Measurements from ENCODE around the gene NUMB. TPM values are rescaled to one million over a fixed set of nuclear protein-coding genes. Genes with fewer than 3 reads are reported as not detected.

Gene NUMB
- total RNA-seq, 2 donors from 2014 or later = 43.8 to 45.2 TPM

DNA sequence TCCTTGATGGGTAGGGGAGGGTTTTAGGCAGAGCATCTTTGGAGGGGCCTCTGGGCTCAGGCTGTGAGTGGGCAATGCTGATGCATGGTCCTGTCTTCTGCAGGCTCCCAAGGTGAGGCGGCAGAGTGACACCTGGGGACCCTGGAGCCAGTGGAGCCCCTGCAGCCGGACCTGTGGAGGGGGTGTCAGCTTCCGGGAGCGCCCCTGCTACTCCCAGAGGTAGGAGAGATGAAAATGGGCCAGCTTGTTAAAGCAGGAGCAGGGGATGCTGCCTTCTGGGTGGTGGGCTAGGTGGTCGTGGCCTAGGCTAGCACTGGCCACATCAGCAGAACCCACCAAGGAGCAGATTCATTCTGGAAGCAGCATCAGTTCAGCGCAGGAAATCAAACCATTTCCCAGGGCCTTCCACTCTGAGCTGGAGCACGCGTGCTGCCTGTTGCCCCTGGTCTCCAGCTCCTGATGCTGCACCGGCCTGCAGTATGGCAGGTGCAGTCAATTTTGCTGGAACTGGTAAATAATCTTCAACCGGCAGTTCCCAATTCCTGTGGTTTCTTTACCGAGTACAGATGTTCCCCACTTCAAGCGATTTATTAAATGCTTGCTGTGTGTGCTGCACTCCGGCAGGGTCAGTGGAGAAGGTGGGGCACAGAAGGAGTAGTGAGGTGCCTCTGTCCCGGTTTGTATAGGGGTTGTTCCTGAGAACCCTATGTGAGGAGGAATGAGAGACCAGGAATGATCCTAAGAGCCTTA lies 213.6 kb downstream of the NUMB start:
- Histone ChIP-seq H3K27me3 (no peaks in the 10 kb centered on the region), H3K4me3 (no peak overlapping the region), H3K4me1 (peaks cover 12% of the 10 kb centered on the region), H3K9me3 (no peaks in the 10 kb centered on the region), H3K27ac (no peak overlapping the region), H3K36me3 (replicated peaks in 1 of 2; ENCODE audit: insufficient read depth in 1 of 2, low read depth in 2 of 2) (no peaks in the 10 kb centered on the region)
- no peak for TF ChIP-seq POLR2A (IDR thresholded peaks at IDR 0.05)
- TF ChIP-seq, protein P1, sequence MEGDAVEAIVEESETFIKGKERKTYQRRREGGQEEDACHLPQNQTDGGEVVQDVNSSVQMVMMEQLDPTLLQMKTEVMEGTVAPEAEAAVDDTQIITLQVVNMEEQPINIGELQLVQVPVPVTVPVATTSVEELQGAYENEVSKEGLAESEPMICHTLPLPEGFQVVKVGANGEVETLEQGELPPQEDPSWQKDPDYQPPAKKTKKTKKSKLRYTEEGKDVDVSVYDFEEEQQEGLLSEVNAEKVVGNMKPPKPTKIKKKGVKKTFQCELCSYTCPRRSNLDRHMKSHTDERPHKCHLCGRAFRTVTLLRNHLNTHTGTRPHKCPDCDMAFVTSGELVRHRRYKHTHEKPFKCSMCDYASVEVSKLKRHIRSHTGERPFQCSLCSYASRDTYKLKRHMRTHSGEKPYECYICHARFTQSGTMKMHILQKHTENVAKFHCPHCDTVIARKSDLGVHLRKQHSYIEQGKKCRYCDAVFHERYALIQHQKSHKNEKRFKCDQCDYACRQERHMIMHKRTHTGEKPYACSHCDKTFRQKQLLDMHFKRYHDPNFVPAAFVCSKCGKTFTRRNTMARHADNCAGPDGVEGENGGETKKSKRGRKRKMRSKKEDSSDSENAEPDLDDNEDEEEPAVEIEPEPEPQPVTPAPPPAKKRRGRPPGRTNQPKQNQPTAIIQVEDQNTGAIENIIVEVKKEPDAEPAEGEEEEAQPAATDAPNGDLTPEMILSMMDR (IDR thresholded peaks at IDR 0.05) = no peak
- DNase-seq = no peak
- WGBS, 2 donors = 80 to 83% methylated on average over 6 to 14 of the region's 14 CpGs
- ATAC-seq = no peak
- intact Hi-C loops (cut with DNase I) = no loop called here

- ATAC-seq = no peak
- Histone ChIP-seq H3K27me3 (no peaks in the 10 kb centered on the region), H3K9me3 (no peaks in the 10 kb centered on the region), H3K36me3 (replicated peaks in 1 of 2; ENCODE audit: insufficient read depth in 1 of 2, low read depth in 2 of 2) (no peaks in the 10 kb centered on the region), H3K27ac (no peak overlapping the region), H3K4me1 (peaks cover 21% of the 10 kb centered on the region), H3K4me3 (no peak overlapping the region)
- intact Hi-C loops (cut with DNase I) = no loop called here
- TF ChIP-seq POLR2A (IDR thresholded peaks at IDR 0.05) = no peak
- TF ChIP-seq, protein P1 (IDR thresholded peaks at IDR 0.05) = no peak
- no peak for DNase-seq
- WGBS, 2 donors = 90 to 94% methylated on average over 2 of the region's 2 CpGs
Observed at GRCh38 chr14:73243748-73244147, 214.6 kb downstream of the NUMB start.

GRCh38 chr14:73243341-73243740 lies 215.0 kb downstream of the NUMB start:
- peaks cover 25% of the 10 kb centered on the region for H3K4me1 ChIP-seq
- intact Hi-C loops (cut with DNase I) = no loop called here
- peaks cover 0 to 3% of the 10 kb centered on the region in 2 donors for H3K27me3 ChIP-seq
- DNase-seq (no peak), ATAC-seq (no peak)
- TF ChIP-seq POLR2A (IDR thresholded peaks at IDR 0.05) = no peak
- TF ChIP-seq, protein P1 (IDR thresholded peaks at IDR 0.05) = no peak
- no peak overlapping the region for H3K4me3 ChIP-seq
- no peak overlapping the region for H3K27ac ChIP-seq
- no peaks in the 10 kb centered on the region for H3K36me3 ChIP-seq (replicated peaks in 1 of 2; ENCODE audit: insufficient read depth in 1 of 2, low read depth in 2 of 2)
- 47 to 59% methylated on average over 3 of the region's 3 CpGs for WGBS, 2 donors
- no peaks in the 10 kb centered on the region for H3K9me3 ChIP-seq

DNA sequence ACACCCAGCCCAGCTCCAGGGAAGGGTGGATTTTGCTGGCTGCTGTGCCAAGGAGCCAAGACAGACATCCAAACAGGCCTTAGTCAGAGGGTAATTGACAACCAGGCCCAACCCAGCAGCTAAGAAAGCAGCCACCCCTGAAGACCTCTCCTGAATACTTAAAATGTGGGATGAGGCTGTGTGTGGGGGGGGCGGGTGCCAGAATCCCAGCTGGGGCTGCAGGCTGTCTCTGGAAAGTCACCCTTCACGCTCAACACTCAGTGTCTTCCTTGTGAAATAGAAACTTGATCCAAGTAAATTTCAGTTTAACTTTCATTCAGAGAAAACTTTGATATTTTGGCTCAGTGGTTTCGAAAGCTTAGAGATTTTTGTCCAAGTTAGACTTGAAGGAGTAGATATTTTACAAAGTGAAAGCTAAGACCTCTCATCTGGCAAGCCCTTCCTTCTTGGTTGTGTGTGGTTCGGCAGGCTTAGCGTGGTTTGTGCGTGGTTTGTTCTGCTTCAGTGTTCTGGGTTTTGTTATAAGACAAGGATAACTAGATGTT lies 215.9 kb downstream of the NUMB start:
- Histone ChIP-seq H3K36me3 (replicated peaks in 1 of 2; ENCODE audit: insufficient read depth in 1 of 2, low read depth in 2 of 2) (no peaks in the 10 kb centered on the region), H3K27me3 (peaks cover 0 to 12% of the 10 kb centered on the region in 2 donors), H3K9me3 (no peaks in the 10 kb centered on the region), H3K27ac (no peak overlapping the region), H3K4me1 (peaks cover 34% of the 10 kb centered on the region), H3K4me3 (no peak overlapping the region)
- WGBS, 2 donors = 78 to 88% methylated on average over 6 of the region's 6 CpGs
- no peak for ATAC-seq
- DNase-seq = no peak
- TF ChIP-seq, protein P1 (IDR thresholded peaks at IDR 0.05) = no peak
- TF ChIP-seq POLR2A (IDR thresholded peaks at IDR 0.05) = no peak
- intact Hi-C loops (cut with DNase I) = no loop called here
